Cardiac muscle cell (in vitro differentiated cells and primary cell): ENCODE data around the gene CCL13. TPM values are rescaled to one million over a fixed set of nuclear protein-coding genes. Genes with fewer than 3 reads are reported as not detected.

Experiments
- DNase-seq, 2 donors: peaks; one replicate each; pipeline versions ENCODE4 v3.0.0 to v3.0.0-alpha.2; 2010 to 2017; ENCODE audit warnings: low read depth in 1 of 2, low spot score in 1 of 2
- H3K27ac ChIP-seq: fragments of 200-600 bp; sonication (generic); 2 replicates; pipeline ENCODE4 v1.5.1; 2016
- H3K27me3 ChIP-seq: fragments of 200-600 bp; sonication (generic); 2 replicates; pipeline ENCODE4 v1.6.0; 2016; ENCODE audit warnings: control low read depth
- H3K36me3 ChIP-seq: fragments of 200-600 bp; sonication (generic); 2 replicates; pipeline ENCODE4 v1.5.1; 2016; ENCODE audit warnings: control low read depth
- H3K4me1 ChIP-seq: fragments of 200-600 bp; sonication (generic); 2 replicates; pipeline ENCODE4 v1.8.1; 2017; ENCODE audit warnings: low read depth, mild to moderate bottlenecking, mixed run types
- H3K4me3 ChIP-seq: fragments of 200-600 bp; sonication (generic); 2 replicates; pipeline ENCODE4 v1.5.1; 2016; ENCODE audit warnings: mild to moderate bottlenecking
- H3K9me3 ChIP-seq: fragments of 200-600 bp; sonication (generic); 2 replicates; pipeline ENCODE4 v1.5.1; 2017; ENCODE audit warnings: low read depth, mild to moderate bottlenecking, control low read depth
- CTCF ChIP-seq: IDR thresholded peaks from 2 replicates; pipeline ENCODE4 v1.5.1; 2012; ENCODE audit warnings: low read depth, mild to moderate bottlenecking, low read length
- polyA plus RNA-seq: library from polyadenylated mRNA; unstranded; fragments of >200 nt; fragmentation: Nextera tagmentation; extraction: Ambion mirVana; gene quantifications from 2 replicates; pipeline ENCODE4 v1.2.1, GENCODE V29; 2016
- total RNA-seq: library from RNA; depleted of rRNA; stranded (reverse); fragments of >200 nt; gene quantifications from 2 replicates; pipeline ENCODE4 v1.2.3, GENCODE V29; 2016

The CCL13 gene
- total and polyA plus RNA-seq, 2 experiments from 2014 or later = not detected

- Histone ChIP-seq H3K4me3 (no peak overlapping the region), H3K4me1 (no peaks in the 10 kb centered on the region), H3K27ac (no peak overlapping the region), H3K27me3 (no peaks in the 10 kb centered on the region), H3K9me3 (no peaks in the 10 kb centered on the region), H3K36me3 (no peaks in the 10 kb centered on the region)
- DNase-seq = peak; percentile 92 to 95
- peak; percentile 100 for TF ChIP-seq CTCF
These were observed 5.3 kb downstream of the CCL13 start for GRCh38 chr17:34361478-34362061.

- Histone ChIP-seq H3K36me3 (no peaks in the 10 kb centered on the region), H3K4me1 (no peaks in the 10 kb centered on the region), H3K27ac (no peak within 1 kb of the TSS), H3K9me3 (no peaks in the 10 kb centered on the region), H3K4me3 (no peak within 1 kb of the TSS), H3K27me3 (no peaks in the 10 kb centered on the region)
- DNase-seq = no peak
- no peak for TF ChIP-seq CTCF
These were observed 6.9 kb downstream of the CCL13 start, which contains the start of gene CCL1 for GRCh38 chr17:34363183-34363661. Gene CCL1, minus strand, starts transcription at chr17:34363233. Its CDS starts 72 bp downstream, at chr17:34363161.

- TF ChIP-seq CTCF = no peak
- Histone ChIP-seq H3K4me1 (no peaks in the 10 kb centered on the region), H3K36me3 (no peaks in the 10 kb centered on the region), H3K27me3 (no peaks in the 10 kb centered on the region), H3K9me3 (no peaks in the 10 kb centered on the region), H3K27ac (no peak overlapping the region), H3K4me3 (no peak overlapping the region)
- no peak for DNase-seq
These were observed 8.5 kb downstream of the CCL13 start for GRCh38 chr17:34364751-34365150.

GRCh38 chr17:34365340-34365739 lies 9.1 kb downstream of the CCL13 start:
- Histone ChIP-seq H3K27me3 (no peaks in the 10 kb centered on the region), H3K9me3 (no peaks in the 10 kb centered on the region), H3K27ac (no peak overlapping the region), H3K36me3 (no peaks in the 10 kb centered on the region), H3K4me3 (no peak overlapping the region), H3K4me1 (no peaks in the 10 kb centered on the region)
- DNase-seq = no peak
- TF ChIP-seq CTCF = no peak

GRCh38 chr17:34366010-34366409 lies 9.7 kb downstream of the CCL13 start:
- Histone ChIP-seq H3K4me1 (no peaks in the 10 kb centered on the region), H3K4me3 (no peak overlapping the region), H3K27ac (no peak overlapping the region), H3K27me3 (no peaks in the 10 kb centered on the region), H3K9me3 (no peaks in the 10 kb centered on the region), H3K36me3 (no peaks in the 10 kb centered on the region)
- no peak for TF ChIP-seq CTCF
- no peak for DNase-seq
